Hepatocyte (in vitro differentiated cells): Measurements from ENCODE around the gene STIM1. TPM values are rescaled to one million over a fixed set of nuclear protein-coding genes. Genes with fewer than 3 reads are reported as not detected.

Experiments
- DNase-seq: peaks from one replicate; pipeline ENCODE4 v3.0.0-alpha.2; 2016; ENCODE audit warnings: low spot score
- H2AFZ ChIP-seq: fragments of 200-600 bp; sonication (generic); 2 replicates; pipeline ENCODE4 v1.6.0; 2016; ENCODE audit warnings: antibody characterized with exemption, mild to moderate bottlenecking
- H3K27ac ChIP-seq: fragments of 200-600 bp; sonication (generic); 2 replicates; pipeline ENCODE4 v1.5.1; 2016; ENCODE audit warnings: mild to moderate bottlenecking
- H3K27me3 ChIP-seq: fragments of 200-600 bp; sonication (generic); 2 replicates; pipeline ENCODE4 v1.6.1; 2016
- H3K36me3 ChIP-seq: fragments of 200-600 bp; sonication (generic); replicated peaks from 2 replicates; pipeline ENCODE4 v1.5.1; 2016; ENCODE audit warnings: low read depth; ENCODE audit not compliant: insufficient read depth
- H3K4me1 ChIP-seq: fragments of 200-600 bp; sonication (generic); 2 replicates; pipeline ENCODE4 v1.5.1; 2016; ENCODE audit warnings: mild to moderate bottlenecking, moderate library complexity; ENCODE audit not compliant: insufficient read depth
- H3K4me2 ChIP-seq: fragments of 200-600 bp; sonication (generic); 2 replicates; pipeline ENCODE4 v1.6.0; 2016
- H3K4me3 ChIP-seq: fragments of 200-600 bp; sonication (generic); 2 replicates; pipeline ENCODE4 v1.5.1; 2016; ENCODE audit warnings: mild to moderate bottlenecking
- H3K79me2 ChIP-seq: fragments of 200-600 bp; sonication (generic); 2 replicates; pipeline ENCODE4 v1.6.0; 2017; ENCODE audit warnings: mild to moderate bottlenecking
- H3K9me2 ChIP-seq: fragments of 200-600 bp; sonication (generic); replicated peaks from 2 replicates; pipeline ENCODE4 v1.6.0; 2017; ENCODE audit warnings: mild to moderate bottlenecking; ENCODE audit not compliant: insufficient read depth
- H3K9me3 ChIP-seq: fragments of 200-600 bp; sonication (generic); 2 replicates; pipeline ENCODE4 v1.5.1; 2016; ENCODE audit warnings: low read depth, mild to moderate bottlenecking
- H4K20me1 ChIP-seq: fragments of 200-600 bp; sonication (generic); 2 replicates; pipeline ENCODE4 v1.6.0; 2016; ENCODE audit warnings: mild to moderate bottlenecking; ENCODE audit not compliant: insufficient read depth, poor library complexity, severe bottlenecking
- CTCF ChIP-seq: fragments of 200-600 bp; sonication (generic); IDR thresholded peaks from 2 replicates; pipeline ENCODE4 v1.5.1; 2016; ENCODE audit warnings: antibody characterized with exemption, mild to moderate bottlenecking; ENCODE audit not compliant: poor library complexity
- EZH2 ChIP-seq: fragments of 200-600 bp; sonication (generic); IDR thresholded peaks from 2 replicates; pipeline ENCODE4 v1.6.1; 2016; ENCODE audit warnings: antibody characterized with exemption, mild to moderate bottlenecking, borderline replicate concordance
- EZH2phosphoT487 ChIP-seq: fragments of 200-600 bp; sonication (generic); IDR thresholded peaks from one replicate; pipeline ENCODE4 v1.6.1; 2018; ENCODE audit warnings: antibody characterized with exemption, mild to moderate bottlenecking, low read depth, moderate library complexity; ENCODE audit not compliant: unreplicated experiment, severe bottlenecking
- WGBS: methylation state at CpG from one replicate; pipeline ENCODE4 v1.1.6; 2016; ENCODE audit warnings: low lambda C conversion rate; ENCODE audit errors: missing lambda C conversion rate; 5-methylcytosine and 5-hydroxymethylcytosine counted together
- polyA plus RNA-seq: library from polyadenylated mRNA; unstranded; fragments of >200 nt; fragmentation: Nextera tagmentation; extraction: Ambion mirVana; gene quantifications from 2 replicates; pipeline ENCODE4 v1.2.1, GENCODE V29; 2016
- total RNA-seq: library from RNA; depleted of rRNA; stranded (reverse); fragments of >200 nt; gene quantifications from 2 replicates; pipeline ENCODE4 v1.2.3, GENCODE V29; 2014

STIM1 gene
- total and polyA plus RNA-seq, 2 experiments from 2014 or later, result 18.5 to 19.6 TPM

GRCh38 chr11:3946455-3947017, 91.1 kb downstream of the STIM1 start:
- no peaks in the 10 kb centered on the region for H3K27me3 ChIP-seq
- no peak for TF ChIP-seq EZH2phosphoT487
- no peak for TF ChIP-seq CTCF
- no peak for TF ChIP-seq EZH2
- no peaks in the 10 kb centered on the region for H3K36me3 ChIP-seq
- no peaks in the 10 kb centered on the region for H4K20me1 ChIP-seq
- no peak overlapping the region for H3K4me3 ChIP-seq
- H3K4me1 ChIP-seq, result peaks cover 15% of the 10 kb centered on the region
- no peak overlapping the region for H3K4me2 ChIP-seq
- DNase-seq, result no peak
- no peak overlapping the region for H3K27ac ChIP-seq
- H3K79me2 ChIP-seq, result peaks cover 6% of the 10 kb centered on the region
- no peaks in the 10 kb centered on the region for H3K9me3 ChIP-seq
- no peak overlapping the region for H2AFZ ChIP-seq
- 93% methylated on average over 2 of the region's 2 CpGs for WGBS
- H3K9me2 ChIP-seq, result no peaks in the 10 kb centered on the region

DNA sequence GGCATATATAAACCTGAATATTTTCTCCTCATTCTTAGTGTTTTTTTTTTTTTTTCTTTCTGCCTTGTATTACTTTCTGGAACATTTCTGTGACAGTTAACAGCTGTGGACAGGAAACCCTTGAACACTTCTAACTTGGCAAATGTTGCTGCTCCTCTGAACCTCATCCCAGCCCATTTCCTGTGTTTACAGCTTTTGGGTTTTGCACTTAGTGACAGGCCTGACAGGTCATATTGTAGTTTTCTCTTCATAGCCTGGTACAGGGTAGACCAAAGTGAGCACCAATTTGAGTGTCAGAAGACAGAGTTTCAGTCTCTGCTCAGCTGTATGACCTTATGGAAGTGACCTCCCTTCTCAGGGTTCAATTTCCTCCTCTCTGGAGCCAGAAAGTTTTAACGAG, 91.6 kb downstream of the STIM1 start:
- H3K4me2 ChIP-seq, result no peak overlapping the region
- H3K4me1 ChIP-seq, result peaks cover 15% of the 10 kb centered on the region
- TF ChIP-seq EZH2 (no peak), EZH2phosphoT487 (no peak), CTCF (no peak)
- H3K36me3 ChIP-seq, result no peaks in the 10 kb centered on the region
- H3K9me3 ChIP-seq, result no peaks in the 10 kb centered on the region
- no peaks in the 10 kb centered on the region for H4K20me1 ChIP-seq
- no peak overlapping the region for H2AFZ ChIP-seq
- H3K27ac ChIP-seq, result no peak overlapping the region
- no peak for DNase-seq
- H3K4me3 ChIP-seq, result no peak overlapping the region
- H3K27me3 ChIP-seq, result no peaks in the 10 kb centered on the region
- WGBS, result 57% methylated on average over 1 of the region's 1 CpG
- no peaks in the 10 kb centered on the region for H3K9me2 ChIP-seq
- H3K79me2 ChIP-seq, result peaks cover 6% of the 10 kb centered on the region

GRCh38 chr11:3949125-3949524, 93.7 kb downstream of the STIM1 start:
- Histone ChIP-seq H3K27ac (no peak overlapping the region), H3K9me2 (no peaks in the 10 kb centered on the region), H3K36me3 (no peaks in the 10 kb centered on the region), H3K27me3 (no peaks in the 10 kb centered on the region), H2AFZ (no peak overlapping the region), H3K4me3 (no peak overlapping the region), H3K79me2 (peaks cover 6% of the 10 kb centered on the region), H3K9me3 (no peaks in the 10 kb centered on the region), H3K4me1 (peaks cover 4% of the 10 kb centered on the region), H3K4me2 (no peak overlapping the region), H4K20me1 (no peaks in the 10 kb centered on the region)
- 100% methylated on average over 2 of the region's 2 CpGs for WGBS
- TF ChIP-seq CTCF, result no peak
- TF ChIP-seq EZH2phosphoT487, result no peak
- TF ChIP-seq EZH2, result no peak
- no peak for DNase-seq
